HEK293 (cell line): Measurements from ENCODE around the gene CUEDC1.
A peak's percentile ranks its signal among the peaks of the same experiment; 100 is the strongest.

Experiments used
- INSM2 ChIP-seq: fragments of 450-650 bp; formaldehyde crosslinking; IDR thresholded peaks from 2 replicates; pipeline ENCODE4 v1.5.1; 2016; ENCODE audit warnings: missing biosample characterization, missing genetic modification characterization
- KLF8 ChIP-seq: fragments of 450-650 bp; formaldehyde crosslinking; IDR thresholded peaks from 2 replicates; pipeline ENCODE4 v1.5.1; 2016; ENCODE audit warnings: missing biosample characterization, missing genetic modification characterization
- KLF9 ChIP-seq: fragments of 450-650 bp; formaldehyde crosslinking; IDR thresholded peaks from 2 replicates; pipeline ENCODE4 v1.5.1; 2016; ENCODE audit warnings: missing biosample characterization, missing genetic modification characterization, low read depth
- MEIS1 ChIP-seq: sonication (generic); formaldehyde crosslinking; IDR thresholded peaks from 2 replicates; pipeline ENCODE4 v1.8.1; 2022; ENCODE audit warnings: missing genetic modification reagents, mild to moderate bottlenecking, borderline replicate concordance
- PBX3 ChIP-seq: sonication (generic); formaldehyde crosslinking; IDR thresholded peaks from 2 replicates; pipeline ENCODE4 v1.8.1; 2022; ENCODE audit warnings: mild to moderate bottlenecking, moderate library complexity, missing genetic modification reagents
- SETDB1 ChIP-seq: IDR thresholded peaks from one replicate; pipeline ENCODE4 v1.6.1; 2017; ENCODE audit warnings: mild to moderate bottlenecking, low read length, moderate library complexity, mixed read lengths; ENCODE audit not compliant: insufficient read length
- SP3 ChIP-seq: fragments of 450-650 bp; formaldehyde crosslinking; IDR thresholded peaks from 2 replicates; pipeline ENCODE4 v1.5.1; 2016; ENCODE audit warnings: missing biosample characterization, missing genetic modification characterization
- TRIM28 ChIP-seq: IDR thresholded peaks from 2 replicates; pipeline ENCODE4 v1.6.1; 2011; ENCODE audit warnings: low read length, control low read depth, borderline replicate concordance
- ZBTB49 ChIP-seq: fragments of 450-650 bp; formaldehyde crosslinking; IDR thresholded peaks from 2 replicates; pipeline ENCODE4 v1.5.1; 2016; ENCODE audit warnings: missing biosample characterization, missing genetic modification characterization, low read depth
- ZBTB8A ChIP-seq: fragments of 450-650 bp; formaldehyde crosslinking; IDR thresholded peaks from 2 replicates; pipeline ENCODE4 v1.5.1; 2016; ENCODE audit warnings: missing biosample characterization, missing genetic modification characterization
- ZNF114 ChIP-seq: fragments of 450-650 bp; formaldehyde crosslinking; IDR thresholded peaks from 2 replicates; pipeline ENCODE4 v1.5.0; 2017; ENCODE audit warnings: missing biosample characterization, missing genetic modification characterization
- ZNF132 ChIP-seq: fragments of 450-650 bp; formaldehyde crosslinking; IDR thresholded peaks from 2 replicates; pipeline ENCODE4 v1.5.1; 2017; ENCODE audit warnings: missing biosample characterization, missing genetic modification characterization, borderline replicate concordance
- ZNF157 ChIP-seq: fragments of 450-650 bp; formaldehyde crosslinking; IDR thresholded peaks from 2 replicates; pipeline ENCODE4 v1.5.1; 2016; ENCODE audit warnings: missing biosample characterization, missing genetic modification characterization
- ZNF169 ChIP-seq: fragments of 450-650 bp; formaldehyde crosslinking; IDR thresholded peaks from 2 replicates; pipeline ENCODE4 v1.5.1; 2016; ENCODE audit warnings: missing biosample characterization, missing genetic modification characterization
- ZNF174 ChIP-seq: fragments of 450-650 bp; formaldehyde crosslinking; IDR thresholded peaks from 2 replicates; pipeline ENCODE4 v1.5.0; 2017; ENCODE audit warnings: missing biosample characterization, mild to moderate bottlenecking, missing genetic modification characterization
- ZNF184 ChIP-seq: fragments of 450-650 bp; IDR thresholded peaks from 2 replicates; pipeline ENCODE4 v1.5.1; 2018; ENCODE audit warnings: missing biosample characterization, mild to moderate bottlenecking, missing genetic modification characterization
- ZNF221 ChIP-seq: fragments of 450-650 bp; formaldehyde crosslinking; IDR thresholded peaks from 2 replicates; pipeline ENCODE4 v1.5.1; 2017; ENCODE audit warnings: missing biosample characterization, missing genetic modification characterization, borderline replicate concordance
- ZNF24 ChIP-seq: fragments of 450-650 bp; formaldehyde crosslinking; IDR thresholded peaks from 2 replicates; pipeline ENCODE4 v1.5.1; 2016; ENCODE audit warnings: missing biosample characterization, missing genetic modification characterization
- ZNF248 ChIP-seq: fragments of 450-650 bp; formaldehyde crosslinking; IDR thresholded peaks from 2 replicates; pipeline ENCODE4 v1.5.1; 2017; ENCODE audit warnings: missing biosample characterization, missing genetic modification characterization
- ZNF26 ChIP-seq: fragments of 450-650 bp; formaldehyde crosslinking; IDR thresholded peaks from 2 replicates; pipeline ENCODE4 v1.5.1; 2016; ENCODE audit warnings: missing biosample characterization, missing genetic modification characterization
- ZNF274 ChIP-seq, 2 experiments: fragments of 200-500 bp in 1 of 2; fragments of 450-650 bp in 1 of 2; sonication (Bioruptor generic) in 1 of 2; formaldehyde crosslinking in 1 of 2; IDR thresholded peaks; 2 replicates each; pipeline versions ENCODE4 v1.5.1 to v1.6.1; 2014 to 2016; ENCODE audit warnings: borderline replicate concordance in 1 of 2, inconsistent platforms in 1 of 2, low read length in 1 of 2, missing biosample characterization in 1 of 2, missing genetic modification characterization in 1 of 2
- ZNF280C ChIP-seq: fragments of 450-650 bp; formaldehyde crosslinking; IDR thresholded peaks from 2 replicates; pipeline ENCODE4 v1.5.1; 2016; ENCODE audit warnings: missing biosample characterization, missing genetic modification characterization
- ZNF292 ChIP-seq: fragments of 450-650 bp; formaldehyde crosslinking; IDR thresholded peaks from 2 replicates; pipeline ENCODE4 v1.5.1; 2016; ENCODE audit warnings: low read depth, missing biosample characterization, missing genetic modification characterization, borderline replicate concordance
- ZNF449 ChIP-seq: fragments of 450-650 bp; formaldehyde crosslinking; IDR thresholded peaks from 2 replicates; pipeline ENCODE4 v1.5.1; 2017; ENCODE audit warnings: missing biosample characterization, mild to moderate bottlenecking, missing genetic modification characterization, moderate library complexity
- ZNF521 ChIP-seq: fragments of 450-650 bp; formaldehyde crosslinking; IDR thresholded peaks from 2 replicates; pipeline ENCODE4 v1.5.1; 2017; ENCODE audit warnings: missing biosample characterization, mild to moderate bottlenecking, missing genetic modification characterization
- ZNF555 ChIP-seq: fragments of 450-650 bp; formaldehyde crosslinking; conservative IDR thresholded peaks from 2 replicates; pipeline ENCODE4 v1.5.1; 2017; ENCODE audit warnings: missing biosample characterization, mild to moderate bottlenecking, missing genetic modification characterization, inconsistent platforms
- ZNF658 ChIP-seq: fragments of 450-650 bp; formaldehyde crosslinking; IDR thresholded peaks from 2 replicates; pipeline ENCODE4; 2016; ENCODE audit warnings: missing biosample characterization, missing genetic modification characterization
- ZNF660 ChIP-seq: fragments of 450-650 bp; IDR thresholded peaks from 2 replicates; pipeline ENCODE4 v1.5.1; 2018; ENCODE audit warnings: missing biosample characterization, mild to moderate bottlenecking, missing genetic modification characterization
- ZXDB ChIP-seq: fragments of 450-650 bp; formaldehyde crosslinking; IDR thresholded peaks from 2 replicates; pipeline ENCODE4 v1.5.1; 2016; ENCODE audit warnings: missing biosample characterization, missing genetic modification characterization

The CUEDC1 gene

GRCh38 chr17:57849874-57850754 lies 105.1 kb downstream of the CUEDC1 start, which contains the start of gene MRPS23 (continued):
- no peak for TF ChIP-seq ZNF157 (tag by site-specific recombination)
- TF ChIP-seq KLF9 (tag by site-specific recombination): peak; percentile 13; the same call in 1 of the 2 replicates
- TF ChIP-seq TRIM28: peak; percentile 98
- TF ChIP-seq PBX3 (CRISPR knock-in tag): peak; percentile 94
- TF ChIP-seq ZNF521 (tag by site-specific recombination): no peak
- peak; percentile 94 for TF ChIP-seq ZBTB8A (tag by site-specific recombination)
- TF ChIP-seq ZNF221 (tag by site-specific recombination): no peak
- TF ChIP-seq ZXDB (tag by site-specific recombination): peak; percentile 100
- TF ChIP-seq SP3 (tag by site-specific recombination): peak; percentile 94
- no peak for TF ChIP-seq ZNF248
- no peak for TF ChIP-seq ZNF280C (tag by site-specific recombination)
- no peak for TF ChIP-seq ZNF658
- TF ChIP-seq ZNF292: no peak
- TF ChIP-seq ZNF174 (tag by site-specific recombination): no peak
- no peak for TF ChIP-seq ZNF274 (IDR thresholded peaks at IDR 0.05; ENCODE audit: low read length)
- TF ChIP-seq ZNF274 (tag by site-specific recombination; IDR thresholded peaks at IDR 0.05; ENCODE audit: borderline replicate concordance): no peak
- peak; percentile 86; the same call in 1 of the 2 replicates for TF ChIP-seq ZNF184
- no peak for TF ChIP-seq ZNF555 (tag by site-specific recombination)
- TF ChIP-seq ZBTB49 (tag by site-specific recombination): no peak
- peak; percentile 93 for TF ChIP-seq ZNF449 (tag by site-specific recombination)
- peak; percentile 90 for TF ChIP-seq ZNF24
- peak; percentile 69; the same call in 1 of the 2 replicates for TF ChIP-seq INSM2
- no peak for TF ChIP-seq ZNF169
- TF ChIP-seq ZNF660 (tag by site-specific recombination): peak; percentile 99
- TF ChIP-seq MEIS1: no peak
- no peak for TF ChIP-seq ZNF114
- TF ChIP-seq ZNF132 (tag by site-specific recombination): no peak
- peak; percentile 63 for TF ChIP-seq SETDB1
- peak; percentile 91 for TF ChIP-seq KLF8 (tag by site-specific recombination)
- TF ChIP-seq ZNF26: no peak
